ENCODE measurements around the gene PTPRS. TPM values are rescaled to one million over a fixed set of nuclear protein-coding genes. Genes with fewer than 3 reads are reported as not detected.

PTPRS gene
- total RNA-seq, 4 donors from 2014 or later = 446 to 795 (median 529) TPM

DNA sequence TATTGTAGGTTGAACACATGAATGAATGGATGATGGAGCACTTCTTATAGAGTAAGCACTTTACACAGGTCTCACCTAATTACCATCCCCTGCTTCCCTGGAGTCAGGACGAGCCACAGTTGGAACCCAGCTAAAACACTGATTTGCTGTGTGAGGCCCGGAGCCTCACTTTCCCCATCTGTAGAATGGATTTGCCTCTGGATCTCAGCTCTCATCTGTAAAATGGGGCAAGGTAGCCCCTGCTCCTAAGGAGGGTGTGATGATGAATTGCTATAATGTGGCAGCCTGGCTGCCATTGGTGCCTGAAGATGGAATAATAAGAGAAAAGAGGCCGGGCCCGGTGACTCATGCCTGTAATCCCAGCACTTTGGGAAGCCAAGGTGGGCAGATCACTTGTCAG is 1.4 kb upstream of the PTPRS start:
- DNase-seq (ENCODE audit: low spot score in 2 of 2) = no peak
- WGBS, 2 donors = 59 to 63% methylated on average over 4 of the region's 4 CpGs
- Histone ChIP-seq H3K27ac (no peak overlapping the region), H3K27me3 (peaks cover 0 to 38% of the 10 kb centered on the region in 2 donors), H3K9me3 (no peaks in the 10 kb centered on the region), H3K4me3 (no peak overlapping the region), H3K36me3 (no peaks in the 10 kb centered on the region), H3K4me1 (peaks cover 0 to 33% (median 16%) of the 10 kb centered on the region in 4 donors)
- no peak for TF ChIP-seq POLR2A (IDR thresholded peaks at IDR 0.05)
- TF ChIP-seq, protein P1, sequence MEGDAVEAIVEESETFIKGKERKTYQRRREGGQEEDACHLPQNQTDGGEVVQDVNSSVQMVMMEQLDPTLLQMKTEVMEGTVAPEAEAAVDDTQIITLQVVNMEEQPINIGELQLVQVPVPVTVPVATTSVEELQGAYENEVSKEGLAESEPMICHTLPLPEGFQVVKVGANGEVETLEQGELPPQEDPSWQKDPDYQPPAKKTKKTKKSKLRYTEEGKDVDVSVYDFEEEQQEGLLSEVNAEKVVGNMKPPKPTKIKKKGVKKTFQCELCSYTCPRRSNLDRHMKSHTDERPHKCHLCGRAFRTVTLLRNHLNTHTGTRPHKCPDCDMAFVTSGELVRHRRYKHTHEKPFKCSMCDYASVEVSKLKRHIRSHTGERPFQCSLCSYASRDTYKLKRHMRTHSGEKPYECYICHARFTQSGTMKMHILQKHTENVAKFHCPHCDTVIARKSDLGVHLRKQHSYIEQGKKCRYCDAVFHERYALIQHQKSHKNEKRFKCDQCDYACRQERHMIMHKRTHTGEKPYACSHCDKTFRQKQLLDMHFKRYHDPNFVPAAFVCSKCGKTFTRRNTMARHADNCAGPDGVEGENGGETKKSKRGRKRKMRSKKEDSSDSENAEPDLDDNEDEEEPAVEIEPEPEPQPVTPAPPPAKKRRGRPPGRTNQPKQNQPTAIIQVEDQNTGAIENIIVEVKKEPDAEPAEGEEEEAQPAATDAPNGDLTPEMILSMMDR (IDR thresholded peaks at IDR 0.05) = no peak

DNA sequence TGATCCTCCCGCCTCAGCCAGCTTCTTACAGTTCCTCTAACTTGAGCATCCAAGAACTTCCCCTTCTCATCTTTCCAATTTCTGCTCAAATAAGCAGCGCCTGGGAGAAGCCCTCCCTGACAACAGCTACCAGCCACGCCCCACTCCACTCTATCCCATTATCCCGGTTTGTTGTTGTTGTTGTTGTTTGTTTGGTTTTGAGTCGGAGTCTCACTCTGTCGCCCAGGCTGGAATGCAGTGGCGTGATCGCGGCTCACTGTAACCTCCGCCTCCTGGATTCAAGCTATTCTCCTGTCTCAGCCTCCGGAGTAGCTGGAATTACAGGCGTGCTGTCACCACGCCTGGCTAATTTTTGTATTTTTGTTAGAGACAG is 822 bp upstream of the PTPRS start:
- 74 to 82% methylated on average over 13 of the region's 13 CpGs for WGBS, 2 donors
- TF ChIP-seq POLR2A (IDR thresholded peaks at IDR 0.05) (no peak), EP300 (IDR thresholded peaks at IDR 0.05) (no peak)
- TF ChIP-seq, protein P1 (IDR thresholded peaks at IDR 0.05) = no peak
- no peaks in the 10 kb centered on the region for H3K9me3 ChIP-seq
- no peak overlapping the region for H3K27ac ChIP-seq
- peaks cover 0 to 33% (median 16%) of the 10 kb centered on the region in 4 donors for H3K4me1 ChIP-seq
- DNase-seq (ENCODE audit: low spot score in 2 of 2) = no peak
- no peak overlapping the region for H3K4me3 ChIP-seq
- peaks cover 0 to 43% of the 10 kb centered on the region in 2 donors for H3K27me3 ChIP-seq
- H3K36me3 ChIP-seq = no peaks in the 10 kb centered on the region

DNA sequence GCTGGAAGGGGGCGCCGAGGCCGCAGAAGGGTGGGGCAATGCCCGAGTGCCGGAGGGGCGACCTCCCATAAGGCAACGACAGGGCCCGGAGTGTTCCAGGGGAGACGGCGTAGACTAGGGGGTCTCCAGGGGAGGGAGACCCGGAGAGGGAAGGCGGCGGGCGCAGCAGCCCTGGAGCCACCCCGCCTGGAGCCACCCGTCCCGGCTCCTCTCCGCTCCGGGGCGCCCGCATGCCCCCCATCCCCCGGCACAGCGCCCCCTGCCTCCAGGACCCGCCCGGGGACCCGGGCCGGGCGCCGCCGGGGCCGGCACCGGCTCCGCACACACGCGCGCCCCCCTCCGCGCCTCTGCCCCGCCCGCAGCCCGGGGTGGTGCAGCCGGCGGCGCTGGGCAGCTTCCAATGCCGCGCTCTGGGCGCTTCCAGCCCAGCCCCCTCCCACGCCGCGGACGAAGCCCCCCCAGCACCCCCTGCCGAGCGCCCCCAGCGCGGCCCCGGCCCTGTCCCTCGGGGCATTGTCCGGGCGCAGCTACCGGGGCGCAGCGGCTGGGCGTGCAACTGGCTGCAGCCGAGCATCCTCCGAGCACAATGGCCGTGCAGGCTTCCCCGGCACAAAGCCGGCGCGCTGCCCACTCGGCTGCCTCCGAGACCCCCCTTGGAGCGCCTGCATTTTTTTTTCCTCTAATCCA is 519 bp downstream of the PTPRS start:
- H3K27ac ChIP-seq = peak overlapping the region in 1 of 4 donors; percentile 50
- H3K36me3 ChIP-seq = no peaks in the 10 kb centered on the region
- no peak for DNase-seq (ENCODE audit: low spot score in 2 of 2)
- peak overlapping the region; percentile 35 to 63 (median 56) for H3K4me3 ChIP-seq
- TF ChIP-seq POLR2A (IDR thresholded peaks at IDR 0.05) (no peak), EP300 (IDR thresholded peaks at IDR 0.05) (no peak)
- TF ChIP-seq, protein P1 (IDR thresholded peaks at IDR 0.05) = peak in 1 of 5 experiments; percentile 17
- peaks cover 0 to 33% (median 16%) of the 10 kb centered on the region in 4 donors for H3K4me1 ChIP-seq
- H3K27me3 ChIP-seq = peaks cover 0 to 57% of the 10 kb centered on the region in 2 donors
- no peaks in the 10 kb centered on the region for H3K9me3 ChIP-seq
- 1% methylated on average over 10 to 36 of the region's 73 CpGs for WGBS, 2 donors

DNA sequence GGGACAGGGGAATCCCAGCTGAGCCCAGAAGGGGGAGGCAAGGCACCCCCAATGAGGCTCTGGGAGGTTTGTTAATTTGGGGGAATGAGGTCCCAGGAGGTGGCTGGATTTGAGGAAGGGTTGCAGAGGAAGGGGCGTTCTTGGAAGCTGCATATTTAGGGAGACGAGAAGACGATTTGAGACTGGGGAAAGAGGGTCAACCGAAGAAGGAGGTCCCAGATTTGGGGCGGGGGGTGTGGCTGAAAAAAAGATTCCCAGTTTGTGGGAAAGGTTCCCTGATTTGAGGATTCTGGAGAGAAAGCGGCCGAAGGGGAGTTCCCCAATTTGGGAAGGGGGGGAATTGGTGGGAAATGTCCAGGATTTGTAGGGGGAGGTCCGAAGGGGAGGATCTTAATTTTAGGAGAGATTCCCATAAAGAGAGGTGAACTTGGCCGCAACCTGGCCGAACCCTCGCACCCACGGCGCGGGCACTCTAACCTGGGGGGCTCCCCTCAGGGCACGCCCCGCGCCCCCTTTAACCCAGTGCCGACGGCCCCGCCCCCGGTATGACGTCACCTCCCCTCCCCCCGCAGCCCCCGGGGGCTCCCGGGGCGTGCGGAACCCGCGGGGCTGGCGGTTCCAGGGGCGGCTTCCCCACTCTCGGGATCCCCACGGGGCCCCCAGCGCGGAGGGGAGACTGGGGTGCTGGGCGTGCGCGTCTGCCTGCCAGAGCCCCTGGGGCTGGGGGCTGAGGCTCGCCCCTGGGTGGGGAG is 1.2 kb downstream of the PTPRS start:
- Histone ChIP-seq H3K4me3 (peak overlapping the region; percentile 35 to 63 (median 48)), H3K36me3 (no peaks in the 10 kb centered on the region), H3K27ac (no peak overlapping the region), H3K4me1 (peaks cover 0 to 33% (median 16%) of the 10 kb centered on the region in 4 donors), H3K9me3 (no peaks in the 10 kb centered on the region), H3K27me3 (peaks cover 0 to 64% of the 10 kb centered on the region in 2 donors)
- TF ChIP-seq, protein P1 (IDR thresholded peaks at IDR 0.05) = no peak
- TF ChIP-seq POLR2A (IDR thresholded peaks at IDR 0.05) = no peak
- TF ChIP-seq EP300 (IDR thresholded peaks at IDR 0.05) = no peak
- 2 to 3% methylated on average over 10 to 17 of the region's 39 CpGs for WGBS, 2 donors
- DNase-seq (ENCODE audit: low spot score in 2 of 2) = no peak

DNA sequence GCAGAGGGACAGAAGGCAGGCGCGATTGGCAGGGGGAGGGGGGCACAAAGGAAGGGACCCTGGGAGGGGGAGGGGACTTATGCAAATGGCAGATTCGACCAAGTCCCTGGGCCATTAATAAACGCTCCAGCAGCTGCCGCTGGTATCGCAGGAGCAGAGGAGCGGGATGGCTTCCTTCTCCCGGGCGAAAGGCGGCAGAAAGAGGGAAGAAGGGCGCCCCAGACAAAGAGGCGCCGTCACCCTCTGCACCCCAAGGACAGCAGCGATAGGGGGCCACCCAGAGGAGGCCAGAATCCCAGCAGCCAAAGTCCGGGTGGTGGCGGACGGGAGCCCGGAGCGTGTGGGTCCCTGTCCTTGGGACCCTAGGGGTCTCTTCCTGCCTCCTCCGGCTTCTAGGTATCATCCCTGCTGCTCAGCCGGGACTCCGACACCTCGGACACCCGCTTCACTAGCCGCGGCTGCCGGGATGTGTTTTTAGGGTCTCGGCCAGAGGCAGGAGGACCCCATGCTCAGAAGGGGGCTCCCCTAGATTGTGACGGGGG is 1.9 kb downstream of the PTPRS start:
- Histone ChIP-seq H3K27ac (no peak overlapping the region), H3K4me3 (peak overlapping the region in 2 of 4 donors; percentile 11 to 58), H3K36me3 (no peaks in the 10 kb centered on the region), H3K9me3 (no peaks in the 10 kb centered on the region), H3K4me1 (peaks cover 0 to 33% (median 16%) of the 10 kb centered on the region in 4 donors), H3K27me3 (peaks cover 0 to 66% of the 10 kb centered on the region in 2 donors)
- DNase-seq (ENCODE audit: low spot score in 2 of 2) = no peak
- WGBS, 2 donors = 8 to 15% methylated on average over 24 to 25 of the region's 29 CpGs
- TF ChIP-seq POLR2A (IDR thresholded peaks at IDR 0.05) (no peak), EP300 (IDR thresholded peaks at IDR 0.05) (no peak)
- TF ChIP-seq, protein P1 (IDR thresholded peaks at IDR 0.05) = peak in 1 of 5 experiments; percentile 11

All from tibial nerve (tissue), 4 donors.